Measurements from ENCODE around the gene C16orf96. TPM values are rescaled to one million over a fixed set of nuclear protein-coding genes. Genes with fewer than 3 reads are reported as not detected.

The C16orf96 gene
- total and polyA plus RNA-seq, 2 experiments from 2014 or later, result 0.37 to 2.2 TPM

- no peak overlapping the region for H3K27ac ChIP-seq (ENCODE audit: low read depth)
- ATAC-seq (no peak), DNase-seq (ENCODE audit: low spot score) (no peak)
- Mint-ChIP-seq H3K36me3 (ENCODE audit: low read depth) (no peaks in the 10 kb centered on the region), H3K27ac (no peak overlapping the region), H3K4me1 (peaks cover 4% of the 10 kb centered on the region; the same call in 1 of the 3 replicates), H3K9me3 (no peaks in the 10 kb centered on the region; the same call in 2 of the 3 replicates), H3K27me3 (ENCODE audit: insufficient read depth, low read depth, poor library complexity) (no peaks in the 10 kb centered on the region), H3K4me3 (no peak overlapping the region)
- H3K36me3 ChIP-seq (ENCODE audit: insufficient read depth), result no peaks in the 10 kb centered on the region
- TF ChIP-seq JUNB (IDR thresholded peaks at IDR 0.05; ENCODE audit: unreplicated experiment), result no peak
- TF ChIP-seq, protein P1, sequence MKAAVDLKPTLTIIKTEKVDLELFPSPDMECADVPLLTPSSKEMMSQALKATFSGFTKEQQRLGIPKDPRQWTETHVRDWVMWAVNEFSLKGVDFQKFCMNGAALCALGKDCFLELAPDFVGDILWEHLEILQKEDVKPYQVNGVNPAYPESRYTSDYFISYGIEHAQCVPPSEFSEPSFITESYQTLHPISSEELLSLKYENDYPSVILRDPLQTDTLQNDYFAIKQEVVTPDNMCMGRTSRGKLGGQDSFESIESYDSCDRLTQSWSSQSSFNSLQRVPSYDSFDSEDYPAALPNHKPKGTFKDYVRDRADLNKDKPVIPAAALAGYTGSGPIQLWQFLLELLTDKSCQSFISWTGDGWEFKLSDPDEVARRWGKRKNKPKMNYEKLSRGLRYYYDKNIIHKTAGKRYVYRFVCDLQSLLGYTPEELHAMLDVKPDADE (IDR thresholded peaks at IDR 0.05), result no peak
- H3K27me3 ChIP-seq (ENCODE audit: insufficient read depth), result no peaks in the 10 kb centered on the region
- no peak overlapping the region for H2AFZ ChIP-seq
- H3F3A ChIP-seq (replicated peaks; ENCODE audit: low read depth), result no peaks in the 10 kb centered on the region
- no peaks in the 10 kb centered on the region for H3K79me2 ChIP-seq (replicated peaks; ENCODE audit: insufficient read depth)
- H3K4me3 ChIP-seq, result no peak overlapping the region
- no peaks in the 10 kb centered on the region for H3K4me1 ChIP-seq (ENCODE audit: insufficient read depth)
- H3K9me2 ChIP-seq (ENCODE audit: insufficient read depth), result no peaks in the 10 kb centered on the region
- H3K4me2 ChIP-seq, result no peak overlapping the region
- no peaks in the 10 kb centered on the region for H4K20me1 ChIP-seq (replicated peaks; ENCODE audit: insufficient read depth)
Measured at GRCh38 chr16:4557973-4558372, 1.8 kb downstream of the C16orf96 start.

- Histone ChIP-seq H3K4me3 (no peak overlapping the region), H2AFZ (no peak overlapping the region), H3K36me3 (ENCODE audit: insufficient read depth) (no peaks in the 10 kb centered on the region), H3F3A (replicated peaks; ENCODE audit: low read depth) (no peaks in the 10 kb centered on the region), H4K20me1 (replicated peaks; ENCODE audit: insufficient read depth) (no peaks in the 10 kb centered on the region), H3K27ac (ENCODE audit: low read depth) (no peak overlapping the region), H3K79me2 (replicated peaks; ENCODE audit: insufficient read depth) (no peaks in the 10 kb centered on the region), H3K9me2 (ENCODE audit: insufficient read depth) (no peaks in the 10 kb centered on the region), H3K4me1 (ENCODE audit: insufficient read depth) (no peaks in the 10 kb centered on the region), H3K27me3 (ENCODE audit: insufficient read depth) (no peaks in the 10 kb centered on the region), H3K4me2 (no peak overlapping the region)
- peaks cover 4% of the 10 kb centered on the region; the same call in 1 of the 3 replicates for H3K4me1 Mint-ChIP-seq
- no peaks in the 10 kb centered on the region for H3K36me3 Mint-ChIP-seq (ENCODE audit: low read depth)
- no peak overlapping the region for H3K4me3 Mint-ChIP-seq
- ATAC-seq, result no peak; the same call in 2 of the 3 replicates
- no peak overlapping the region for H3K27ac Mint-ChIP-seq
- no peaks in the 10 kb centered on the region; the same call in 2 of the 3 replicates for H3K9me3 Mint-ChIP-seq
- DNase-seq (ENCODE audit: low spot score), result no peak
- peaks cover 3% of the 10 kb centered on the region for H3K27me3 Mint-ChIP-seq (ENCODE audit: insufficient read depth, low read depth, poor library complexity)
- TF ChIP-seq POLR2AphosphoS5 (IDR thresholded peaks at IDR 0.05; ENCODE audit: low read depth) (no peak), REST (IDR thresholded peaks at IDR 0.05; ENCODE audit: unreplicated experiment) (no peak), ZNF331 (CRISPR knock-in tag; IDR thresholded peaks at IDR 0.05; ENCODE audit: low read depth) (no peak), ZNF114 (CRISPR knock-in tag; IDR thresholded peaks at IDR 0.05) (no peak), EZH2phosphoT487 (IDR thresholded peaks at IDR 0.05; ENCODE audit: unreplicated experiment) (no peak), JUNB (IDR thresholded peaks at IDR 0.05; ENCODE audit: unreplicated experiment) (no peak), ZNF462 (CRISPR knock-in tag; IDR thresholded peaks at IDR 0.05) (no peak), CREB1 (CRISPR knock-in tag; IDR thresholded peaks at IDR 0.05; ENCODE audit: low read depth) (no peak), STAT1 (IDR thresholded peaks at IDR 0.05; ENCODE audit: unreplicated experiment) (no peak)
- TF ChIP-seq, protein P1 (IDR thresholded peaks at IDR 0.05), result no peak
Measured at GRCh38 chr16:4561596-4561995, 5.5 kb downstream of the C16orf96 start.

Data from GM23338 (cell line).